Aorta (tissue), 5 donors: Measurements from ENCODE around the gene DDX42. TPM values are rescaled to one million over a fixed set of nuclear protein-coding genes. Genes with fewer than 3 reads are reported as not detected.

ENCODE experiments used
- ATAC-seq: fragments of 200-7000 bp; cut with Tn5 transposase; one replicate; pipeline ENCODE4 v1.9.1; 2022; ENCODE audit warnings: moderate library complexity; ENCODE audit not compliant: low FRiP score
- DNase-seq, 2 donors: peaks; one replicate each; pipeline ENCODE4 v3.0.0-alpha.2; 2020
- H3K27ac ChIP-seq, 2 donors: one replicate each; pipeline ENCODE4 v1.5.1; 2013; ENCODE audit warnings: low read length in 2 of 2, mild to moderate bottlenecking in 2 of 2, moderate library complexity in 2 of 2, control low read depth in 1 of 2, inconsistent platforms in 1 of 2, low read depth in 1 of 2
- H3K27me3 ChIP-seq, 2 donors: one replicate each; pipeline ENCODE4 v1.6.1; 2013; ENCODE audit warnings: control low read depth in 1 of 2, low read length in 1 of 2, mild to moderate bottlenecking in 1 of 2, moderate library complexity in 1 of 2; ENCODE audit not compliant: insufficient read depth in 2 of 2, control insufficient read depth in 1 of 2
- H3K36me3 ChIP-seq, 2 donors: one replicate each; pipeline ENCODE4 v1.6.1; 2013; ENCODE audit warnings: control low read depth in 1 of 2, low read length in 1 of 2, mild to moderate bottlenecking in 1 of 2; ENCODE audit not compliant: insufficient read depth in 2 of 2, control insufficient read depth in 1 of 2
- H3K4me1 ChIP-seq, 2 donors: one replicate each; pipeline ENCODE4 v1.6.1; 2013; ENCODE audit warnings: low read length in 2 of 2, control low read depth in 1 of 2, mild to moderate bottlenecking in 1 of 2, moderate library complexity in 1 of 2; ENCODE audit not compliant: insufficient read depth in 2 of 2, control insufficient read depth in 1 of 2
- H3K4me3 ChIP-seq, 2 donors: one replicate each; pipeline ENCODE4 v1.5.1; 2013; ENCODE audit warnings: low read length in 2 of 2, control low read depth in 1 of 2, mild to moderate bottlenecking in 1 of 2
- H3K9me3 ChIP-seq: one replicate; pipeline ENCODE4 v1.6.1; 2013; ENCODE audit warnings: mild to moderate bottlenecking, low read length; ENCODE audit not compliant: control insufficient read depth
- WGBS, 2 donors: extraction: QIAGEN DNeasy Blood & Tissue Kit; methylation state at CpG; one replicate each; pipeline ENCODE4 v1.1.7; 2013; 5-methylcytosine and 5-hydroxymethylcytosine counted together
- intact Hi-C, 2 donors: fragments of 100-400 bp; cut with DNase I; formaldehyde crosslinking; loops; one replicate each; pipeline versions ENCODE4 v1.14.2 to v1.15.0; 2022
- polyA plus RNA-seq, 2 donors: library from polyadenylated mRNA; stranded (reverse); fragments of 200-250 nt; gene quantifications; one replicate each; pipeline ENCODE4 v1.2.3, GENCODE V29; 2013
- total RNA-seq, 2 donors: library from RNA; stranded (reverse); fragmentation: NEBNext Ultra II Directional; extraction: Animal tissue kit (Norgen Biotek cat#: 25700); gene quantifications; one replicate each; pipeline ENCODE4 v1.2.1, GENCODE V29; 2021
- donor health status: healthy with polysubstance abuse.
- donor health status: Bipolar disorder and iron deficiency.
- donor health status: DM: no; HTN: no; CAD: no.
- donor health status: DM: no; HTN: no; CAD: no.
- donor health status: DM: yes; HTN: yes; CAD: no.

The DDX42 gene
- total and polyA plus RNA-seq, 4 donors = 63.7 to 136 (median 105) TPM

DNA sequence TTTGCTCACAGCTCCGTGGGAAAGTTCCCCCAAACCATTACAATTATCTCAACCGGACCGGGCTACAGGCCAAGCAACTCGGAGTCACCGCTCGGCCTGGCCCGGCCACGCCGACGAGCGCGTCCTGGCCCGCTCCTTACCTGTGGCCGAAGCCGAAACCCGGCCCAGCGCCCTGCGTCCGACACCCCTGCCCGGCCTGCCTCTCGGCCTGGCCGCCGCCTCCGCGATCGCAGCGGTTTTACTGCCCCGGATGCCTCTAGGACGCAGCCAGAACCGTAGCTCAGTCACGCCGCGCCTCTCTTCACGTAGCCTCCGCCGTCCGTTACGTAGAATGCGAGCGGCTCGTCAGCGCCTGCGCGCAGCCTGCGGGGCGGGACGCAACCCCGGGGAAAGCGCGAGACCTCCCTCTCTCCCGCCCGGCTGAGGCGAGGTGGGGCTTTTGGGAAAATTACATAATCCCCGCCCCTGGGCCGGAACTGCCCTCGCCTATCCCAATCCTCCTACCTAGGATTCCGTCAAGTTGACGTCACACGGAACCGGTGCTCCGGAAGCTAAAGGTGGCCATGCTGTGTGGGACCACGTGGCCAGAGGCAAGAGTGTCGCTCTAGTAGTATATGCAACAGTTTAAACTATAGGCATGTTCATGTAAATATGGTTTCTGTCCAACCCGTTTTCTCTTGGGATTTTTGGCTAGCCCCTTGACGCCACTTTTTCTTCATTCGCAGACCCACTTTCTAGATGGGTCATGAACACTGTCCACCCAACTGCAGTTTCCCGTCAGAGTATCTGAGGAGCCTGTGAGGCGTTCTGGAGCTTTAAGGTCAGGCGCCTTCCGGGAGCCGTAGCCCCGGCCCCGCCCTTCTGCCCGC lies 464 bp upstream of the DDX42 start, which contains the start of gene CCDC47:
CCDC47 (minus strand) TSS at position 326 of the 869 bp plus-strand sequence. CDS start 7,422 bp downstream, outside the sequence.
- H3K4me1 ChIP-seq = peaks cover 0 to 3% of the 10 kb centered on the region in 2 donors
- peak; percentile 99 for ATAC-seq
- peak within 1 kb of the TSS; percentile 64 to 71 for H3K4me3 ChIP-seq
- no peaks in the 10 kb centered on the region for H3K27me3 ChIP-seq
- H3K27ac ChIP-seq = peak within 1 kb of the TSS; percentile 81 to 93
- WGBS, 2 donors = 0% methylated on average over 74 of the region's 74 CpGs
- H3K9me3 ChIP-seq = no peaks in the 10 kb centered on the region
- intact Hi-C loops = loop anchor here in 1 of 2 donors (2.0 to 5.0 kb wide), 3 partner anchors 31 to 69 kb away; partner anchors contain the start of genes FTSJ3, PSMC5 and SMARCD2
- no peaks in the 10 kb centered on the region for H3K36me3 ChIP-seq
- DNase-seq = peak; percentile 98 to 99

DNA sequence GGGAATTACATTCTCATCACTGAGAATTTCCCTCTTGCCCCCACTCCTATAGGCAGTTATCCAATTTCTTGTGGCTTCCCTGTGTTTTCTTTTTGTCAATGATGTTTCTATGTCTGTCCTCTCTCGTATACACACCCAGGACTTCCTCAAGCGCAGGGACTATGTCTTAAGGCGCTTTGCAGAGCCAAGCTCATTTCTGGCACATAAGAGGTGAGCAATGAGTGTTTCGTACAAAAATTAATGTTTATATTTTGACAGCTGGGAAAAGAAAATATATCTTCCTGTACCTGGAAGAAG lies 947 bp downstream of the DDX42 start:
- Histone ChIP-seq H3K27me3 (no peaks in the 10 kb centered on the region), H3K4me1 (peaks cover 0 to 3% of the 10 kb centered on the region in 2 donors), H3K9me3 (no peaks in the 10 kb centered on the region), H3K36me3 (no peaks in the 10 kb centered on the region), H3K4me3 (peak overlapping the region; percentile 58 to 64), H3K27ac (peak overlapping the region in 1 of 2 donors; percentile 14)
- ATAC-seq (no peak), DNase-seq (no peak)
- intact Hi-C loops = loop anchor here in 1 of 2 donors (5.0 kb wide), 1 partner anchor 67 kb away; the partner anchor contains the start of gene SMARCD2
- 1% methylated on average over 4 of the region's 4 CpGs for WGBS, 2 donors

GRCh38 chr17:63775420-63775819 lies 1.4 kb downstream of the DDX42 start:
- Histone ChIP-seq H3K4me3 (peak overlapping the region; percentile 58 to 64), H3K9me3 (no peaks in the 10 kb centered on the region), H3K4me1 (peaks cover 0 to 3% of the 10 kb centered on the region in 2 donors), H3K27me3 (no peaks in the 10 kb centered on the region), H3K36me3 (no peaks in the 10 kb centered on the region), H3K27ac (no peak overlapping the region)
- intact Hi-C loops = no loop called here
- no peak for ATAC-seq
- 23 to 25% methylated on average over 8 of the region's 8 CpGs for WGBS, 2 donors
- DNase-seq = no peak

- Histone ChIP-seq H3K4me1 (peaks cover 0 to under 1% of the 10 kb centered on the region in 2 donors), H3K27me3 (no peaks in the 10 kb centered on the region), H3K27ac (no peak overlapping the region), H3K4me3 (no peak overlapping the region), H3K9me3 (no peaks in the 10 kb centered on the region), H3K36me3 (no peaks in the 10 kb centered on the region)
- intact Hi-C loops = no loop called here
- no peak for ATAC-seq
- DNase-seq = no peak
- WGBS, 2 donors = 96 to 100% methylated on average over 1 of the region's 1 CpG
These were observed 6.5 kb downstream of the DDX42 start for GRCh38 chr17:63780507-63780906.

DNA sequence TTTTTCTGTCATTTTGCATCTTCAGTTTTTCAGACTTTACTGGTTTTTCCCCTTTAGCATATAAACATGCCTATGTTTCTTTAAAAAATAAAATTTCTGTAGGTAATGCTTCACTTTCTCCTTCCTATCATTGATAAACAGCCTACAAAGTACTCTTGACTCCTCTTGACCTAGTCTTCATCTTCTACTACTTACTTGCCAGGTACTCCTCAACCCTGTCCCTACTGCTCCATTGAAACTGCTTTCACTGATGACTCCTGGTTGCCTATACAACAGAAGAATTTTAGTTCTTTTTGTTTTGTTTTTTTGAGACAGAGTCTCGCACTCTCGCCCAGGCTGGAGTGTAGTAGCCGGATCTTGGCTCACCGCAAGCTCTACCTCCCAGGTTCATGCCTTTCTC lies 7.0 kb downstream of the DDX42 start:
- no peak for ATAC-seq
- 94 to 97% methylated on average over 4 of the region's 4 CpGs for WGBS, 2 donors

DNA sequence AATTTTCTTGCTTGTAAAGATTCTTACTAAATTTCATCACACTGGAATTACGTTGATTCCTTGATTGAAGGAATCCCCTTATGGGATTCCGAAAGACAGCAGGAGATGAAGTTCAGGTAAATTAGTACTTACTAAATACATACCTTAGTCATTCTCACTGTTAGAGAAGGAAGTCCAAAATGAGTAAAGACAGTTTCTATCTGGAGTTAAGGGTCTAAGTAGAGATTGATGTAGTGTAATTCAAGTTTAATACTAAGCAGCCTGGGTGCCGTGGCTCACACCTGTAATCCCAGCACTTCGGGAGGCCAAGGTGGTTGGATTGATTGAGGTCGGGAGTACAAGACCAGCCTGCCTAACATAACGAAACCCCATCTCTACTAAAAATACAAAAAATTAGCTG lies 9.6 kb downstream of the DDX42 start:
- Histone ChIP-seq H3K4me1 (no peaks in the 10 kb centered on the region), H3K4me3 (no peak overlapping the region)
- intact Hi-C loops = no loop called here

More for the DNA sequence above, 7.0 kb downstream of the DDX42 start:
- no peak overlapping the region for H3K4me3 ChIP-seq
- intact Hi-C loops = no loop called here
- H3K27ac ChIP-seq = no peak overlapping the region
- no peaks in the 10 kb centered on the region for H3K36me3 ChIP-seq
- DNase-seq = no peak
- H3K27me3 ChIP-seq = no peaks in the 10 kb centered on the region
- H3K9me3 ChIP-seq = no peaks in the 10 kb centered on the region
- H3K4me1 ChIP-seq = no peaks in the 10 kb centered on the region

DNA sequence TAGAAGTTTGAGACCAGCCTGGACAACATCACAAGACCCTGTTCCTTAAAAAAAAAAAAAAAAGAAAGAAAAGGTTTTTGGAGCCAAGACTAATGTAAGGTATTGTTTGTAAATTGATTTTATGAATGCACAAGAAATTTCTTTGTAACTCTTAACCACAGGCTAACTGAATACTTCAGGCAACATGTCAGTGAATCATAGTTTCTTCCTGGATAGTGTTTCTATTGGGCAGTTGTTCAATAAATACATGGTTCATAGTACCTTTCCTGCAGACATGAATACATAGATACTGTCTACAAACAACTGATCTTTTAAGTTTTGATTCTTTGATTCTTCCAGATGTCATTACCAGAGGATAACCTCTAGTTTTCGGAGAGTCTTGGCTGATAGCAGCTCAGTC lies 11.6 kb downstream of the DDX42 start:
- no peaks in the 10 kb centered on the region for H3K9me3 ChIP-seq
- WGBS, 2 donors = 93 to 94% methylated on average over 1 of the region's 1 CpG
- H3K27me3 ChIP-seq = no peaks in the 10 kb centered on the region
- no peak for ATAC-seq
- intact Hi-C loops = no loop called here
- no peak for DNase-seq
- H3K4me1 ChIP-seq = no peaks in the 10 kb centered on the region
- peaks cover 0 to 3% of the 10 kb centered on the region in 2 donors for H3K36me3 ChIP-seq
- no peak overlapping the region for H3K27ac ChIP-seq
- H3K4me3 ChIP-seq = no peak overlapping the region

More for the DNA sequence above, 9.6 kb downstream of the DDX42 start:
- DNase-seq = no peak
- Histone ChIP-seq H3K36me3 (peaks cover 0 to 3% of the 10 kb centered on the region in 2 donors), H3K27ac (no peak overlapping the region), H3K9me3 (no peaks in the 10 kb centered on the region), H3K27me3 (no peaks in the 10 kb centered on the region)
- WGBS, 2 donors = 84 to 86% methylated on average over 6 of the region's 6 CpGs
- no peak for ATAC-seq

DNA sequence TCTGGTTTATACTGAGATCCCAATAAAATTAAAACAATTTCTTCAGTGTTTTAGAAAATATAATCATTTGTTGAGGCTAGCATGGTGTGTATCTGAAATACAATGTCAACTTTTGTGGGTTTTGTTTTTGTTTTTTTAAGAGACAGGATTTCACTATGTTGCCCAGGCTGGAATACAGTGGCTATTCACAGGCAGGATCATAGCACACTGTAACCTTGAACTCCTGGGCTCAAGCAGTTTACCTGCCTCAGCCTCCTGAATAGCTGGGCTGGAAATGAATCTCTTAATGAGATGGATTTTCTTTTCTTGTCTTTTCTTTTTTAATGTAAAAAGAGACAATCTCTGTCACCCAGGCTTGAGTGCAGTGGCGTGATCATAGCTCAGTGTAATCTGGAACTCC lies 12.1 kb downstream of the DDX42 start:
- 100% methylated on average over 1 of the region's 1 CpG for WGBS, 2 donors
- no peak overlapping the region for H3K27ac ChIP-seq
- DNase-seq = no peak
- intact Hi-C loops = no loop called here
- H3K9me3 ChIP-seq = no peaks in the 10 kb centered on the region
- H3K27me3 ChIP-seq = no peaks in the 10 kb centered on the region
- no peak overlapping the region for H3K4me3 ChIP-seq
- H3K4me1 ChIP-seq = no peaks in the 10 kb centered on the region
- peaks cover 0 to 3% of the 10 kb centered on the region in 2 donors for H3K36me3 ChIP-seq
- no peak for ATAC-seq
